DND-41 (cell line): Measurements from ENCODE around the gene JAKMIP1.

ENCODE experiments used
- ATAC-seq: fragments of 200-7000 bp; cut with Tn5 transposase; 3 replicates; pipeline ENCODE4 v1.9.1; 2021; ENCODE audit warnings: low read depth; ENCODE audit not compliant: insufficient read depth
- DNase-seq: peaks from one replicate; pipeline ENCODE4 v3.0.0-alpha.2; 2020
- H2AFZ ChIP-seq: 2 replicates; pipeline ENCODE4 v1.6.0; 2012; ENCODE audit warnings: low read depth, low read length
- H3K27ac ChIP-seq: 2 replicates; pipeline ENCODE4 v1.5.1; 2012; ENCODE audit warnings: low read length, inconsistent platforms
- H3K27me3 ChIP-seq: fragments of 200-600 bp; sonication (generic); 2 replicates; pipeline ENCODE4 v1.6.0; 2012; ENCODE audit warnings: low read length, mild to moderate bottlenecking, inconsistent platforms; ENCODE audit not compliant: insufficient read depth, poor library complexity
- H3K36me3 ChIP-seq: 2 replicates; pipeline ENCODE4 v1.5.1; 2012; ENCODE audit warnings: low read length, inconsistent platforms; ENCODE audit not compliant: insufficient read depth
- H3K4me1 ChIP-seq: 2 replicates; pipeline ENCODE4 v1.5.1; 2012; ENCODE audit warnings: mild to moderate bottlenecking, low read length; ENCODE audit not compliant: insufficient read depth
- H3K4me2 ChIP-seq: 2 replicates; pipeline ENCODE4 v1.6.0; 2012; ENCODE audit warnings: mild to moderate bottlenecking, moderate library complexity, low read length, inconsistent platforms; ENCODE audit not compliant: insufficient read depth
- H3K4me3 ChIP-seq, 2 experiments: fragments of 200-600 bp in 1 of 2; shearing (Covaris generic) in 1 of 2; 2 replicates each; pipeline ENCODE4 v1.5.1; 2012 to 2016; ENCODE audit warnings: inconsistent platforms in 2 of 2, low read length in 2 of 2, mild to moderate bottlenecking in 2 of 2, low read depth in 1 of 2, moderate library complexity in 1 of 2
- H3K79me2 ChIP-seq: 2 replicates; pipeline ENCODE4 v1.6.0; 2012; ENCODE audit warnings: low read length, inconsistent platforms; ENCODE audit not compliant: insufficient read depth
- H3K9ac ChIP-seq: 2 replicates; pipeline ENCODE4 v1.6.0; 2012; ENCODE audit warnings: low read depth, mild to moderate bottlenecking, inconsistent platforms, low read length, moderate library complexity
- H3K9me3 ChIP-seq: 2 replicates; pipeline ENCODE4 v1.5.1; 2012; ENCODE audit warnings: low read length, moderate library complexity, mild to moderate bottlenecking, inconsistent platforms; ENCODE audit not compliant: insufficient read depth, severe bottlenecking
- H4K20me1 ChIP-seq: 2 replicates; pipeline ENCODE4 v1.6.0; 2012; ENCODE audit warnings: low read length; ENCODE audit not compliant: insufficient read depth
- CTCF ChIP-seq: IDR thresholded peaks from 2 replicates; pipeline ENCODE4 v1.5.1; 2012; ENCODE audit warnings: borderline replicate concordance, low read length, moderate library complexity, mild to moderate bottlenecking; ENCODE audit not compliant: poor library complexity, severe bottlenecking; ENCODE audit errors: extremely low read depth
- EZH2 ChIP-seq: IDR thresholded peaks from 3 replicates; pipeline ENCODE4 v1.6.1; 2012; ENCODE audit warnings: borderline replicate concordance, low read depth, mild to moderate bottlenecking, moderate library complexity, low read length, inconsistent platforms; ENCODE audit not compliant: severe bottlenecking

JAKMIP1 gene

GRCh38 chr4:6157926-6158325 is 42.4 kb downstream of the JAKMIP1 start:
- no peak overlapping the region for H3K27ac ChIP-seq
- no peak overlapping the region for H3K9ac ChIP-seq
- H3K4me1 ChIP-seq = no peaks in the 10 kb centered on the region
- H3K79me2 ChIP-seq = no peaks in the 10 kb centered on the region
- ATAC-seq (no peak), DNase-seq (no peak)
- H3K27me3 ChIP-seq = no peaks in the 10 kb centered on the region
- H2AFZ ChIP-seq = no peak overlapping the region
- H3K9me3 ChIP-seq = no peaks in the 10 kb centered on the region
- TF ChIP-seq EZH2 (no peak), CTCF (no peak)
- H3K4me2 ChIP-seq = no peak overlapping the region
- H3K36me3 ChIP-seq = no peaks in the 10 kb centered on the region
- H4K20me1 ChIP-seq = no peaks in the 10 kb centered on the region
- H3K4me3 ChIP-seq = no peak overlapping the region

- H3K9me3 ChIP-seq = no peaks in the 10 kb centered on the region
- no peaks in the 10 kb centered on the region for H4K20me1 ChIP-seq
These were observed 44.2 kb downstream of the JAKMIP1 start for GRCh38 chr4:6155996-6156750.

GRCh38 chr4:6154875-6155274 is 45.5 kb downstream of the JAKMIP1 start:
- no peak overlapping the region for H3K4me3 ChIP-seq
- no peaks in the 10 kb centered on the region for H3K4me1 ChIP-seq
- no peaks in the 10 kb centered on the region for H3K79me2 ChIP-seq
- H3K4me2 ChIP-seq = no peak overlapping the region
- no peak for TF ChIP-seq CTCF
- ATAC-seq (no peak), DNase-seq (no peak)
- H3K9me3 ChIP-seq = no peaks in the 10 kb centered on the region
- H4K20me1 ChIP-seq = no peaks in the 10 kb centered on the region
- H2AFZ ChIP-seq = no peak overlapping the region
- no peak overlapping the region for H3K9ac ChIP-seq
- no peak overlapping the region for H3K27ac ChIP-seq
- H3K27me3 ChIP-seq = no peaks in the 10 kb centered on the region
- no peaks in the 10 kb centered on the region for H3K36me3 ChIP-seq

More at GRCh38 chr4:6155996-6156750, 44.2 kb downstream of the JAKMIP1 start:
- Histone ChIP-seq H3K27me3 (no peaks in the 10 kb centered on the region), H3K4me2 (no peak overlapping the region), H3K9ac (no peak overlapping the region), H3K36me3 (no peaks in the 10 kb centered on the region), H3K4me3 (no peak overlapping the region), H3K79me2 (no peaks in the 10 kb centered on the region), H2AFZ (no peak overlapping the region), H3K4me1 (no peaks in the 10 kb centered on the region), H3K27ac (no peak overlapping the region)
- DNase-seq = no peak
- no peak for ATAC-seq
- TF ChIP-seq EZH2 (no peak), CTCF (no peak)
